ENCODE data around the gene FAM187B.

Gene FAM187B

GRCh38 chr19:35228177-35228930 is at the start of gene FAM187B:
FAM187B (minus strand) TSS chr19:35228739; CDS start chr19:35228680, 59 bp downstream.
- no peak within 1 kb of the TSS for H3K4me3 ChIP-seq (ENCODE audit: low read depth, low read length)
- TF ChIP-seq POLR2A (IDR thresholded peaks at IDR 0.05; ENCODE audit: extremely low read depth, insufficient read length) (no peak), MAX (IDR thresholded peaks at IDR 0.05; ENCODE audit: low read depth, low read length) (no peak), MYC (IDR thresholded peaks at IDR 0.05; ENCODE audit: low read depth, low read length) (no peak)
- TF ChIP-seq, protein P1, sequence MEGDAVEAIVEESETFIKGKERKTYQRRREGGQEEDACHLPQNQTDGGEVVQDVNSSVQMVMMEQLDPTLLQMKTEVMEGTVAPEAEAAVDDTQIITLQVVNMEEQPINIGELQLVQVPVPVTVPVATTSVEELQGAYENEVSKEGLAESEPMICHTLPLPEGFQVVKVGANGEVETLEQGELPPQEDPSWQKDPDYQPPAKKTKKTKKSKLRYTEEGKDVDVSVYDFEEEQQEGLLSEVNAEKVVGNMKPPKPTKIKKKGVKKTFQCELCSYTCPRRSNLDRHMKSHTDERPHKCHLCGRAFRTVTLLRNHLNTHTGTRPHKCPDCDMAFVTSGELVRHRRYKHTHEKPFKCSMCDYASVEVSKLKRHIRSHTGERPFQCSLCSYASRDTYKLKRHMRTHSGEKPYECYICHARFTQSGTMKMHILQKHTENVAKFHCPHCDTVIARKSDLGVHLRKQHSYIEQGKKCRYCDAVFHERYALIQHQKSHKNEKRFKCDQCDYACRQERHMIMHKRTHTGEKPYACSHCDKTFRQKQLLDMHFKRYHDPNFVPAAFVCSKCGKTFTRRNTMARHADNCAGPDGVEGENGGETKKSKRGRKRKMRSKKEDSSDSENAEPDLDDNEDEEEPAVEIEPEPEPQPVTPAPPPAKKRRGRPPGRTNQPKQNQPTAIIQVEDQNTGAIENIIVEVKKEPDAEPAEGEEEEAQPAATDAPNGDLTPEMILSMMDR (IDR thresholded peaks at IDR 0.05; ENCODE audit: low read depth, low read length) = no peak
- no peak for DNase-seq (ENCODE audit: low read depth)

DNA sequence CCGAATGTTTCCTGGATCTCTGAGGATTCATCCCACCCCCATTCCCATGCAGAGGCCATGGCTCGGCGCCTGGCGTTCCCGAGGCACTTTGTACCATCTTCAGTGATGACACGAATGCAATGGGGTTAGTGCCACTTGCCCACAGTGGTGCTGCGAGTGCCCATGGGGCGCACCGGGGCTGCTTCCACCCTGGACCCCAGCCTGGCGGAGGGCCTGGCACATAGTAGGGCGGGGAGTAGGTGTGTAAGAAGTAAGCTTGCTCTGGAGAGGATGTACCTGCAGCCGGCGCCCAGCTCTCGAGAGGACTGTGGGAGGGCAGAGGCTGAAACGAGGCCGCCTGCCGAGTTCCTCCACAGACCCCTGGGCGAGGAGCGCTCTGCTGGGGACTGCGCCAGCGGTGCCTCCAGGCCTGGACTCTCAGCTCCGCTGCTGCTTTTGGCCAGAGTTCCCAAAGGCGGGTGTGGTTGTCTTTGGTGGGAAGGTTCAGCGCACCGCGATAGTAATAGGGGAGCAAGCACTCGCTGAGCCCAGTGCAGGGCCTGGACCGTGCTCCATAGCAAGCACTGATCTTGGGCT is 48.3 kb upstream of the FAM187B start:
- TF ChIP-seq MAX (IDR thresholded peaks at IDR 0.05; ENCODE audit: low read depth, low read length) = no peak
- no peak for TF ChIP-seq POLR2A (IDR thresholded peaks at IDR 0.05; ENCODE audit: extremely low read depth, insufficient read length)
- no peak for TF ChIP-seq MYC (IDR thresholded peaks at IDR 0.05; ENCODE audit: low read depth, low read length)
- TF ChIP-seq, protein P1 (IDR thresholded peaks at IDR 0.05; ENCODE audit: low read depth, low read length) = no peak
- DNase-seq (ENCODE audit: low read depth) = no peak
- H3K4me3 ChIP-seq (ENCODE audit: low read depth, low read length) = no peak overlapping the region

DNA sequence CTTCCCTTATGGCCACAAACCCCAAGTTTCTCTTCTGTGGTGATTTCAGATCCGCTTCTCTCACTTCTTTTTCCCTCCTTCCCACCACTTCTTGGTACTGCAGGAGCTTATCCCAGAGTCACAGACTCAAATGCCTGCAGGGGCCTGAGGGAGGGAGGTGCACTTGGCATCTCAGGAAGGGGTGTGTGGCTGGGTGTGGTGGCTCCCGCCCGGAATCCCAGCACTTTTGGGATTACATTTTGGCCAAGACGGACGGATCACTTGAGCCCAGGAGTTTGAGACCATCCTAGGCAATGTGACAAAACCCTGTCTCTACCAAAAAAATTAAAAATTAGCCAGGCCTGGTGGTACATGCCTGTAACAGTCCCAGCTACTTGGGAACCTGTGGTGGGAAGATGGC is 45.8 kb upstream of the FAM187B start:
- H3K4me3 ChIP-seq (ENCODE audit: low read depth, low read length) = no peak overlapping the region
- no peak for DNase-seq (ENCODE audit: low read depth)
- no peak for TF ChIP-seq MYC (IDR thresholded peaks at IDR 0.05; ENCODE audit: low read depth, low read length)
- no peak for TF ChIP-seq MAX (IDR thresholded peaks at IDR 0.05; ENCODE audit: low read depth, low read length)
- TF ChIP-seq, protein P1 (IDR thresholded peaks at IDR 0.05; ENCODE audit: low read depth, low read length) = no peak
- no peak for TF ChIP-seq POLR2A (IDR thresholded peaks at IDR 0.05; ENCODE audit: extremely low read depth, insufficient read length)

GRCh38 chr19:35273686-35274259 is 45.2 kb upstream of the FAM187B start:
- H3K4me3 ChIP-seq (ENCODE audit: low read depth, low read length) = no peak overlapping the region
- DNase-seq (ENCODE audit: low read depth) = no peak
- TF ChIP-seq MAX (IDR thresholded peaks at IDR 0.05; ENCODE audit: low read depth, low read length) = no peak
- TF ChIP-seq MYC (IDR thresholded peaks at IDR 0.05; ENCODE audit: low read depth, low read length) = no peak
- TF ChIP-seq, protein P1 (IDR thresholded peaks at IDR 0.05; ENCODE audit: low read depth, low read length) = no peak
- no peak for TF ChIP-seq POLR2A (IDR thresholded peaks at IDR 0.05; ENCODE audit: extremely low read depth, insufficient read length)

DNA sequence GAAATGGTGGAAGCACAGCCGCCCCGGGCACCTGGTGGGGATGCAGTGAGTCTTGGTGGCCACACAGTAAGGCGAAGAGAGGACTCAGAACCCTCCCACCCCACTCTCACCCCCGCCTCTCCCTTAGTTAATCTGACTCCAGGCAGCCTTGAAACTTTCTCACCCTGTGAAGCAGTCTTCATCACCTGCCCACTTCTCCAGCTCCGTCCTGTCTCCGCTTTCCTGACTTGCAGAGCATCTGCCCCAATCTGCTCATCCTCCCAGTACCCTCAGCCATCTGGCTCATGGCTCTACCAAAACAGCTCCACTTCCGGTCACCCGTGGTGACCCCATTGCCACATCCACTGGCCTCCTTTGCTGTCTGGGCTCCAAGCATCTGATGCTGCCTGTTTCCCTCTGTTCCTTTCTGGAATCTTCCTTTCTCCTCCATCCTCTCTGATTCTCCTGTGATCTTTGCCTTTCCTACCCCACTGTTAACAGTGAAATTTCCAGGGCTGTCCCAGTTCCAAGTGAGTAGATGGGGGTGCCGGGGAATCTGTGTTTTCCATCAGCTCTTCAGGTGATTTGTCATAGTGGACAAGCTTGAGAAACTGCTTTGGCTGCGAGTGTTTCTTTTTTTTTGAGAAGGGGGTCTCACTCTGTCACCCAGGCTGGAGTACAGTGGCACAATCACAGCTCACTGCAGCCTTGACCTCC is 44.6 kb upstream of the FAM187B start:
- DNase-seq (ENCODE audit: low read depth) = no peak
- no peak overlapping the region for H3K4me3 ChIP-seq (ENCODE audit: low read depth, low read length)
- TF ChIP-seq MAX (IDR thresholded peaks at IDR 0.05; ENCODE audit: low read depth, low read length) (no peak), POLR2A (IDR thresholded peaks at IDR 0.05; ENCODE audit: extremely low read depth, insufficient read length) (no peak), MYC (IDR thresholded peaks at IDR 0.05; ENCODE audit: low read depth, low read length) (no peak)
- TF ChIP-seq, protein P1 (IDR thresholded peaks at IDR 0.05; ENCODE audit: low read depth, low read length) = no peak

Measured in NB4 (cell line).